Measurements from ENCODE around the gene SEC24D. TPM values are rescaled to one million over a fixed set of nuclear protein-coding genes. Genes with fewer than 3 reads are reported as not detected.

Gene SEC24D
- total RNA-seq, 1 donor from 2014 or later = 8.2 TPM

- no peaks in the 10 kb centered on the region for H4K20me1 ChIP-seq (ENCODE audit: low read depth)
- H3K27ac ChIP-seq = no peak overlapping the region
- Mint-ChIP-seq H3K4me1 (no peaks in the 10 kb centered on the region), H3K9me3 (no peaks in the 10 kb centered on the region), H3K36me3 (peaks cover 29% of the 10 kb centered on the region), H3K27me3 (ENCODE audit: insufficient read depth, low read depth) (no peaks in the 10 kb centered on the region), H3K27ac (no peak overlapping the region), H3K4me3 (no peak overlapping the region)
- no peaks in the 10 kb centered on the region for H3K4me1 ChIP-seq
- no peaks in the 10 kb centered on the region for H3K79me2 ChIP-seq (ENCODE audit: low read depth)
- no peaks in the 10 kb centered on the region for H3K9me3 ChIP-seq (ENCODE audit: low read depth)
- H3K9ac ChIP-seq = no peak overlapping the region
- no peak for TF ChIP-seq EZH2 (IDR thresholded peaks at IDR 0.05)
- TF ChIP-seq CTCF (IDR thresholded peaks at IDR 0.05) = no peak
- H2AFZ ChIP-seq (replicated peaks) = no peak overlapping the region
- H3K27me3 ChIP-seq = no peaks in the 10 kb centered on the region
- H3K4me2 ChIP-seq = no peak overlapping the region
- no peak overlapping the region for H3K4me3 ChIP-seq
- no peak for DNase-seq (ENCODE audit: low spot score)
- no peaks in the 10 kb centered on the region for H3F3A ChIP-seq (ENCODE audit: low read depth)
- H3K36me3 ChIP-seq = no peaks in the 10 kb centered on the region
These were observed 22.4 kb downstream of the SEC24D start for GRCh38 chr4:118813561-118813960.

- no peak overlapping the region for H3K9ac ChIP-seq
- no peak overlapping the region for H3K27ac ChIP-seq
- no peaks in the 10 kb centered on the region for H3K4me1 ChIP-seq
- H3K27ac Mint-ChIP-seq = no peak overlapping the region
- no peak overlapping the region for H3K4me2 ChIP-seq
- no peaks in the 10 kb centered on the region for H4K20me1 ChIP-seq (ENCODE audit: low read depth)
- no peaks in the 10 kb centered on the region for H3F3A ChIP-seq (ENCODE audit: low read depth)
- no peaks in the 10 kb centered on the region for H3K9me3 ChIP-seq (ENCODE audit: low read depth)
- no peak overlapping the region for H3K4me3 Mint-ChIP-seq
- H3K4me3 ChIP-seq = no peak overlapping the region
- no peaks in the 10 kb centered on the region for H3K4me1 Mint-ChIP-seq
- H3K79me2 ChIP-seq (ENCODE audit: low read depth) = no peaks in the 10 kb centered on the region
- no peak for DNase-seq (ENCODE audit: low spot score)
- H3K27me3 Mint-ChIP-seq (ENCODE audit: insufficient read depth, low read depth) = no peaks in the 10 kb centered on the region
- H3K36me3 Mint-ChIP-seq = peaks cover 29% of the 10 kb centered on the region
- no peaks in the 10 kb centered on the region for H3K27me3 ChIP-seq
- H3K36me3 ChIP-seq = no peaks in the 10 kb centered on the region
- TF ChIP-seq EZH2phosphoT487 (IDR thresholded peaks at IDR 0.05) (no peak), EZH2 (IDR thresholded peaks at IDR 0.05) (no peak), CTCF (IDR thresholded peaks at IDR 0.05) (no peak)
- no peak overlapping the region for H2AFZ ChIP-seq (replicated peaks)
- no peaks in the 10 kb centered on the region for H3K9me3 Mint-ChIP-seq
These were observed 24.1 kb downstream of the SEC24D start for GRCh38 chr4:118811832-118812231.

GRCh38 chr4:118810991-118811764 is 24.7 kb downstream of the SEC24D start:
- H3K4me1 Mint-ChIP-seq = no peaks in the 10 kb centered on the region
- Histone ChIP-seq H4K20me1 (ENCODE audit: low read depth) (no peaks in the 10 kb centered on the region), H3K4me1 (no peaks in the 10 kb centered on the region), H3K36me3 (no peaks in the 10 kb centered on the region), H3K9me3 (ENCODE audit: low read depth) (no peaks in the 10 kb centered on the region), H3K27ac (no peak overlapping the region), H3K4me3 (no peak overlapping the region), H3F3A (ENCODE audit: low read depth) (no peaks in the 10 kb centered on the region), H3K9ac (no peak overlapping the region), H3K4me2 (no peak overlapping the region), H3K79me2 (ENCODE audit: low read depth) (no peaks in the 10 kb centered on the region), H2AFZ (replicated peaks) (no peak overlapping the region), H3K27me3 (no peaks in the 10 kb centered on the region)
- H3K36me3 Mint-ChIP-seq = peaks cover 29% of the 10 kb centered on the region
- no peaks in the 10 kb centered on the region for H3K27me3 Mint-ChIP-seq (ENCODE audit: insufficient read depth, low read depth)
- no peaks in the 10 kb centered on the region for H3K9me3 Mint-ChIP-seq
- no peak overlapping the region for H3K27ac Mint-ChIP-seq
- TF ChIP-seq EZH2phosphoT487 (IDR thresholded peaks at IDR 0.05) (no peak), EZH2 (IDR thresholded peaks at IDR 0.05) (no peak)
- DNase-seq (ENCODE audit: low spot score) = no peak
- H3K4me3 Mint-ChIP-seq = no peak overlapping the region

- no peaks in the 10 kb centered on the region for H4K20me1 ChIP-seq (ENCODE audit: low read depth)
- H3K79me2 ChIP-seq (ENCODE audit: low read depth) = no peaks in the 10 kb centered on the region
- H3K9me3 Mint-ChIP-seq = no peaks in the 10 kb centered on the region
These were observed 28.3 kb downstream of the SEC24D start for GRCh38 chr4:118807659-118808058.

More at GRCh38 chr4:118807659-118808058, 28.3 kb downstream of the SEC24D start:
- no peak overlapping the region for H3K4me3 ChIP-seq
- Mint-ChIP-seq H3K4me1 (no peaks in the 10 kb centered on the region), H3K4me3 (no peak overlapping the region), H3K36me3 (peaks cover 10% of the 10 kb centered on the region), H3K27me3 (ENCODE audit: insufficient read depth, low read depth) (no peaks in the 10 kb centered on the region), H3K27ac (no peak overlapping the region)
- no peaks in the 10 kb centered on the region for H3F3A ChIP-seq (ENCODE audit: low read depth)
- DNase-seq (ENCODE audit: low spot score) = no peak
- no peak overlapping the region for H3K9ac ChIP-seq
- no peak overlapping the region for H3K4me2 ChIP-seq
- H3K4me1 ChIP-seq = no peaks in the 10 kb centered on the region
- TF ChIP-seq EZH2phosphoT487 (IDR thresholded peaks at IDR 0.05) (no peak), EZH2 (IDR thresholded peaks at IDR 0.05) (no peak), CTCF (IDR thresholded peaks at IDR 0.05) (no peak)
- H2AFZ ChIP-seq (replicated peaks) = no peak overlapping the region
- no peaks in the 10 kb centered on the region for H3K27me3 ChIP-seq
- H3K36me3 ChIP-seq = no peaks in the 10 kb centered on the region
- H3K27ac ChIP-seq = no peak overlapping the region
- H3K9me3 ChIP-seq (ENCODE audit: low read depth) = no peaks in the 10 kb centered on the region

All from neural progenitor cell (in vitro differentiated cells).